CD14-positive monocyte (primary cell): ENCODE measurements around the gene E2F4. TPM values are rescaled to one million over a fixed set of nuclear protein-coding genes. Genes with fewer than 3 reads are reported as not detected.

Experiments
- DNase-seq, 3 donors: peaks; one replicate each; pipeline ENCODE4 v3.0.0-alpha.2; 2011 to 2022
- H2AFZ ChIP-seq: 2 replicates; pipeline ENCODE4 v1.6.0; 2012; ENCODE audit warnings: mild to moderate bottlenecking, low read depth, low read length, inconsistent platforms; ENCODE audit not compliant: insufficient read depth, poor library complexity, severe bottlenecking
- H3K27ac ChIP-seq, 2 donors: 1 replicate in 1 of 2; 2 replicates in 1 of 2; pipeline ENCODE4 v1.5.1; 2012 to 2013; ENCODE audit warnings: low read length in 2 of 2, control low read depth in 1 of 2, inconsistent platforms in 1 of 2, low read depth in 1 of 2, mild to moderate bottlenecking in 1 of 2
- H3K27me3 ChIP-seq, 2 donors: one replicate each; pipeline versions ENCODE4 v1.6.0 to v1.6.1; 2011 to 2013; ENCODE audit warnings: low read length in 2 of 2; ENCODE audit not compliant: control insufficient read depth in 2 of 2, insufficient read depth in 2 of 2
- H3K36me3 ChIP-seq, 2 donors: replicated peaks in 1 of 2; 1 replicate in 1 of 2; 2 replicates in 1 of 2; pipeline versions ENCODE4 v1.5.1 to v1.6.1; 2012 to 2013; ENCODE audit warnings: low read length in 2 of 2, control low read depth in 1 of 2, inconsistent platforms in 1 of 2, mild to moderate bottlenecking in 1 of 2; ENCODE audit not compliant: insufficient read depth in 2 of 2, control insufficient read depth in 1 of 2
- H3K4me1 ChIP-seq, 2 donors: 1 replicate in 1 of 2; 2 replicates in 1 of 2; pipeline versions ENCODE4 v1.5.1 to v1.6.1; 2012 to 2013; ENCODE audit warnings: low read length in 2 of 2, control low read depth in 1 of 2, inconsistent platforms in 1 of 2, mild to moderate bottlenecking in 1 of 2, moderate library complexity in 1 of 2; ENCODE audit not compliant: insufficient read depth in 2 of 2, control insufficient read depth in 1 of 2
- H3K4me2 ChIP-seq: replicated peaks from 2 replicates; pipeline ENCODE3; 2012; ENCODE audit warnings: low read length, moderate library complexity, mild to moderate bottlenecking; ENCODE audit not compliant: poor library complexity, severe bottlenecking; ENCODE audit errors: extremely low read depth
- H3K4me3 ChIP-seq, 3 experiments: fragments of 200-600 bp in 1 of 3; sonication (generic) in 1 of 3; replicated peaks in 1 of 3; 1 replicate in 2 of 3; 2 replicates in 1 of 3; pipeline ENCODE4 v1.5.1; 2011 to 2013; ENCODE audit warnings: low read length in 3 of 3, mild to moderate bottlenecking in 3 of 3, control low read depth in 2 of 3, low read depth in 2 of 3, inconsistent platforms in 1 of 3, moderate library complexity in 1 of 3
- H3K79me2 ChIP-seq: 2 replicates; pipeline ENCODE4 v1.6.0; 2012; ENCODE audit warnings: mild to moderate bottlenecking, control low read depth, inconsistent platforms, low read length, moderate library complexity; ENCODE audit not compliant: insufficient read depth
- H3K9ac ChIP-seq: 2 replicates; pipeline ENCODE4 v1.6.0; 2017; ENCODE audit warnings: low read length, mild to moderate bottlenecking; ENCODE audit not compliant: insufficient read depth, poor library complexity, severe bottlenecking
- H3K9me3 ChIP-seq, 2 donors: replicated peaks in 1 of 2; 1 replicate in 1 of 2; 2 replicates in 1 of 2; pipeline versions ENCODE4 v1.5.1 to v1.6.1; 2012 to 2013; ENCODE audit warnings: low read length in 2 of 2, control low read depth in 1 of 2; ENCODE audit not compliant: control insufficient read depth in 1 of 2, insufficient read depth in 1 of 2
- H4K20me1 ChIP-seq: 2 replicates; pipeline ENCODE4 v1.6.0; 2012; ENCODE audit warnings: mild to moderate bottlenecking, low read length, control low read depth, moderate library complexity; ENCODE audit not compliant: insufficient read depth
- H3K27ac Mint-ChIP-seq, 7 donors: one replicate each; pipeline ENCODE4 v1.8.0; 2020; ENCODE audit warnings: mild to moderate bottlenecking in 7 of 7, mixed read lengths in 7 of 7, moderate library complexity in 6 of 7, inconsistent platforms in 2 of 7
- H3K27me3 Mint-ChIP-seq, 3 donors: one replicate each; pipeline ENCODE4 v1.8.0; 2021 to 2022; ENCODE audit warnings: low read depth in 3 of 3, mild to moderate bottlenecking in 3 of 3, mixed read lengths in 3 of 3, moderate library complexity in 3 of 3, inconsistent platforms in 1 of 3
- H3K36me3 Mint-ChIP-seq, 2 donors: one replicate each; pipeline ENCODE4 v1.8.0; 2020; ENCODE audit warnings: mixed read lengths in 2 of 2, inconsistent platforms in 1 of 2, mild to moderate bottlenecking in 1 of 2
- H3K4me1 Mint-ChIP-seq: one replicate; pipeline ENCODE4 v1.8.0; 2020; ENCODE audit warnings: mild to moderate bottlenecking, mixed read lengths
- H3K4me3 Mint-ChIP-seq, 2 donors: one replicate each; pipeline ENCODE4 v1.8.0; 2020; ENCODE audit warnings: mild to moderate bottlenecking in 2 of 2, mixed read lengths in 2 of 2, moderate library complexity in 1 of 2
- H3K9me3 Mint-ChIP-seq, 7 donors: one replicate each; pipeline ENCODE4 v1.8.0; 2020 to 2022; ENCODE audit warnings: mixed read lengths in 7 of 7, mild to moderate bottlenecking in 6 of 7, moderate library complexity in 6 of 7, inconsistent platforms in 2 of 7
- CTCF ChIP-seq: fragments of 200-600 bp; IDR thresholded peaks from one replicate; pipeline ENCODE4 v1.8.0; 2022; ENCODE audit warnings: antibody characterized with exemption, mild to moderate bottlenecking
- WGBS: methylation state at CpG from one replicate; pipeline ENCODE4 v1.1.5; 2013; ENCODE audit warnings: missing lambda C conversion rate; ENCODE audit not compliant: insufficient coverage; 5-methylcytosine and 5-hydroxymethylcytosine counted together
- intact Hi-C, 2 donors: fragments of 100-400 bp; cut with micrococcal nuclease; formaldehyde crosslinking; loops; one replicate each; pipeline versions ENCODE4 v1.15.0 to v1.15.1; 2023
- polyA plus RNA-seq, 3 donors: library from polyadenylated mRNA; depleted of rRNA in 1 of 3; unstranded in 2 of 3; stranded (reverse) in 1 of 3; fragments of 300-500 nt in 2 of 3; fragments of >200 nt in 1 of 3; fragmentation: Illumina TruSeq in 2 of 3; gene quantifications; 1 replicate in 2 of 3; 2 replicates in 1 of 3; pipeline ENCODE4 v1.2.3, GENCODE V29; 2012 to 2021

The E2F4 gene
- polyA plus RNA-seq, 3 donors: 53.1 to 191 (median 61.5) TPM

- Mint-ChIP-seq H3K36me3 (peaks cover 10 to 23% of the 10 kb centered on the region in 2 donors), H3K27ac (peak overlapping the region; percentile 99 to 100 (median 99)), H3K4me1 (peaks cover 69% of the 10 kb centered on the region), H3K4me3 (peak overlapping the region; percentile 92), H3K9me3 (peaks cover 0 to 9% (median 1%) of the 10 kb centered on the region in 7 donors), H3K27me3 (peaks cover 12 to 21% (median 16%) of the 10 kb centered on the region in 3 donors)
- 0% methylated on average over 4 of the region's 5 CpGs for WGBS
- intact Hi-C loops: loop anchor here in 1 of 2 donors (10.0 kb wide), 3 partner anchors 230 to 550 kb away; partner anchors contain the start of genes CMTM4 and CTCF
- Histone ChIP-seq H3K27me3 (peaks cover 13 to 16% of the 10 kb centered on the region in 2 donors), H3K9ac (peak overlapping the region; percentile 85), H3K27ac (peak overlapping the region; percentile 84 to 100), H3K36me3 (peaks cover 2 to 11% of the 10 kb centered on the region in 2 donors), H2AFZ (peak overlapping the region; percentile 8), H3K4me3 (peak overlapping the region; percentile 71 to 97 (median 74)), H3K4me1 (peaks cover 68 to 75% of the 10 kb centered on the region in 2 donors), H3K79me2 (peaks cover 54% of the 10 kb centered on the region), H3K4me2 (peak overlapping the region; percentile 87), H3K9me3 (no peaks in the 10 kb centered on the region), H4K20me1 (peaks cover 30% of the 10 kb centered on the region)
- peak; percentile 95 to 99 (median 99) for DNase-seq
- TF ChIP-seq CTCF: peak; percentile 11
Observed at GRCh38 chr16:67244387-67245185, 52.6 kb downstream of the E2F4 start.

- Histone ChIP-seq H3K9ac (peak overlapping the region; percentile 85), H3K36me3 (peaks cover 0 to 6% of the 10 kb centered on the region in 2 donors), H3K4me3 (peak overlapping the region; percentile 71 to 97 (median 74)), H4K20me1 (peaks cover 25% of the 10 kb centered on the region), H3K79me2 (peaks cover 54% of the 10 kb centered on the region), H3K9me3 (no peaks in the 10 kb centered on the region), H3K4me2 (peak overlapping the region; percentile 87), H2AFZ (no peak overlapping the region), H3K27me3 (peaks cover 19 to 22% of the 10 kb centered on the region in 2 donors), H3K4me1 (peaks cover 68 to 75% of the 10 kb centered on the region in 2 donors), H3K27ac (peak overlapping the region; percentile 84 to 100)
- Mint-ChIP-seq H3K27me3 (peaks cover 18 to 27% (median 22%) of the 10 kb centered on the region in 3 donors), H3K4me3 (peak overlapping the region; percentile 92), H3K4me1 (peaks cover 70% of the 10 kb centered on the region), H3K27ac (peak overlapping the region; percentile 99 to 100 (median 99)), H3K9me3 (peaks cover 0 to 9% (median 4%) of the 10 kb centered on the region in 7 donors), H3K36me3 (peaks cover 11 to 19% of the 10 kb centered on the region in 2 donors)
- DNase-seq: no peak
- TF ChIP-seq CTCF: no peak
- 28% methylated on average over 4 of the region's 4 CpGs for WGBS
- intact Hi-C loops: loop anchor here in 1 of 2 donors (10.0 kb wide), 3 partner anchors 230 to 550 kb away; partner anchors contain the start of genes CMTM4 and CTCF
Observed at GRCh38 chr16:67245186-67245585, 53.2 kb downstream of the E2F4 start.
